Uterus (tissue), 2 donors: Measurements from ENCODE around the gene EEF2K.

Experiments
- POLR2A ChIP-seq, 2 donors: fragments of 450-650 bp; IDR thresholded peaks; one replicate each; pipeline ENCODE4 v1.6.1; 2016; ENCODE audit warnings: antibody characterized with exemption in 2 of 2, mild to moderate bottlenecking in 1 of 2, moderate library complexity in 1 of 2
- TF ChIP-seq, protein P1 (sequence below), 4 experiments: fragments of 200-600 bp in 2 of 4; fragments of 450-650 bp in 2 of 4; sonication (generic) in 2 of 4; IDR thresholded peaks; one replicate each; pipeline ENCODE4 v1.5.1; 2016 to 2019; ENCODE audit warnings: antibody characterized with exemption in 4 of 4, mild to moderate bottlenecking in 2 of 4, moderate library complexity in 1 of 4

DNA sequence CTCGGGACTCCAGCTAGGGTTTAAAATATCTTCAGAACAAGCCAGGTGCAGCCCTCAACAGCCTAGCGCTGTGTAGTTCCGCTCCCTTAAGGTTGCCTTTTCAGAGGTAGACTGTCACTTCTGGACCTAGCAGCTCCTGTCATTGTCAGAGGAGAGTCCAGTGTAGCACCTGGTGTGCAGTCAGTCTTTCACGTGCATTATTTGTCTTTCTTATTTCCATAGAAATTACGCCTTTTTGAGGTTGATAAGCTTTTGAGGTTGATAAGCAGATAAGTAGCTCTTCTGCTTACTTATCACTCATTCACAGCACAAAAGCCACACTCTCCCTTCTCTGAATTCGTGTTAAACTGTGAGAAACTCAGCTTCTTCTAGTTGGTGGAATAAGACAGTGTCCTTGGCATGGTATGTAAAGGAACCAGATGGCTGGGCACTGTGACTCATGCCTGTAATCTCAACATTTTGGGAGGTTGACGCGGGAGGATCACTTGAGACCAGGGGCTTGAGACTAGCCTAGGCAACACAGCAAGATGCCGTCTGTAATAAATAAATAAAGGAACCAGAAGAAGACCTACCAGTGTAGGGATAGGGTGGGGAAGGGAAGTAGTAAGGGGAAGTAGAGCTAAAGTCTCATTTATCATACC, 10.2 kb downstream of the EEF2K start:
- TF ChIP-seq, protein P1, sequence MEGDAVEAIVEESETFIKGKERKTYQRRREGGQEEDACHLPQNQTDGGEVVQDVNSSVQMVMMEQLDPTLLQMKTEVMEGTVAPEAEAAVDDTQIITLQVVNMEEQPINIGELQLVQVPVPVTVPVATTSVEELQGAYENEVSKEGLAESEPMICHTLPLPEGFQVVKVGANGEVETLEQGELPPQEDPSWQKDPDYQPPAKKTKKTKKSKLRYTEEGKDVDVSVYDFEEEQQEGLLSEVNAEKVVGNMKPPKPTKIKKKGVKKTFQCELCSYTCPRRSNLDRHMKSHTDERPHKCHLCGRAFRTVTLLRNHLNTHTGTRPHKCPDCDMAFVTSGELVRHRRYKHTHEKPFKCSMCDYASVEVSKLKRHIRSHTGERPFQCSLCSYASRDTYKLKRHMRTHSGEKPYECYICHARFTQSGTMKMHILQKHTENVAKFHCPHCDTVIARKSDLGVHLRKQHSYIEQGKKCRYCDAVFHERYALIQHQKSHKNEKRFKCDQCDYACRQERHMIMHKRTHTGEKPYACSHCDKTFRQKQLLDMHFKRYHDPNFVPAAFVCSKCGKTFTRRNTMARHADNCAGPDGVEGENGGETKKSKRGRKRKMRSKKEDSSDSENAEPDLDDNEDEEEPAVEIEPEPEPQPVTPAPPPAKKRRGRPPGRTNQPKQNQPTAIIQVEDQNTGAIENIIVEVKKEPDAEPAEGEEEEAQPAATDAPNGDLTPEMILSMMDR (IDR thresholded peaks at IDR 0.05) = no peak
- no peak for TF ChIP-seq POLR2A (IDR thresholded peaks at IDR 0.05)
